Chondrocyte (in vitro differentiated cells): Measurements from ENCODE around the gene MCIDAS. TPM values are rescaled to one million over a fixed set of nuclear protein-coding genes. Genes with fewer than 3 reads are reported as not detected.
A peak's percentile ranks its signal among the peaks of the same experiment; 100 is the strongest.

Source experiments
- DNase-seq: peaks from one replicate; pipeline ENCODE4 v3.0.0; 2021; ENCODE audit warnings: mixed read lengths, low spot score
- H3K27ac Mint-ChIP-seq: one replicate; pipeline ENCODE4 v1.8.0; 2021; ENCODE audit warnings: mild to moderate bottlenecking, moderate library complexity, mixed read lengths; ENCODE audit not compliant: unreplicated experiment
- H3K27me3 Mint-ChIP-seq: 2 replicates; pipeline ENCODE4 v1.8.0; 2021; ENCODE audit warnings: low read depth, mixed read lengths
- H3K36me3 Mint-ChIP-seq: 2 replicates; pipeline ENCODE4 v1.8.0; 2021; ENCODE audit warnings: low read depth, mixed read lengths
- H3K4me1 Mint-ChIP-seq: 2 replicates; pipeline ENCODE4 v1.8.0; 2021; ENCODE audit warnings: low read depth, mild to moderate bottlenecking, mixed read lengths
- H3K4me3 Mint-ChIP-seq: one replicate; pipeline ENCODE4 v1.8.0; 2021; ENCODE audit warnings: mild to moderate bottlenecking, moderate library complexity, mixed read lengths; ENCODE audit not compliant: unreplicated experiment
- H3K9me3 Mint-ChIP-seq: 2 replicates; pipeline ENCODE4 v1.8.0; 2021; ENCODE audit warnings: low read depth, mixed read lengths
- CTCF ChIP-seq: fragments of 200-600 bp; sonication (generic); IDR thresholded peaks from 2 replicates; pipeline ENCODE4 v1.5.0; 2021; ENCODE audit warnings: antibody characterized with exemption, mild to moderate bottlenecking, moderate library complexity
- total RNA-seq: library from RNA; stranded (reverse); gene quantifications from 3 replicates; pipeline ENCODE4 v1.2.1, GENCODE V29; 2021

Gene MCIDAS
- total RNA-seq, 1 donor from 2014 or later: 0.15 TPM

- Mint-ChIP-seq H3K27me3 (peaks cover 68% of the 10 kb centered on the region), H3K4me3 (peak overlapping the region; percentile 89), H3K36me3 (peaks cover 2% of the 10 kb centered on the region), H3K9me3 (no peaks in the 10 kb centered on the region), H3K27ac (no peak overlapping the region), H3K4me1 (peaks cover 32% of the 10 kb centered on the region)
- no peak for TF ChIP-seq CTCF
- DNase-seq: no peak
Measured at GRCh38 chr5:55231919-55232270, 4.8 kb upstream of the MCIDAS start.

GRCh38 chr5:55231029-55231918, 4.2 kb upstream of the MCIDAS start:
- Mint-ChIP-seq H3K27ac (no peak overlapping the region), H3K9me3 (no peaks in the 10 kb centered on the region), H3K4me3 (peak overlapping the region; percentile 89), H3K27me3 (peaks cover 64% of the 10 kb centered on the region), H3K36me3 (peaks cover 2% of the 10 kb centered on the region), H3K4me1 (peaks cover 34% of the 10 kb centered on the region)
- DNase-seq: no peak
- TF ChIP-seq CTCF: peak; percentile 29

GRCh38 chr5:55230086-55230629, 3.0 kb upstream of the MCIDAS start:
- TF ChIP-seq CTCF: no peak
- peaks cover 34% of the 10 kb centered on the region for H3K4me1 Mint-ChIP-seq
- H3K9me3 Mint-ChIP-seq: no peaks in the 10 kb centered on the region
- H3K27me3 Mint-ChIP-seq: peaks cover 72% of the 10 kb centered on the region
- H3K36me3 Mint-ChIP-seq: peaks cover 2% of the 10 kb centered on the region
- no peak for DNase-seq
- no peak overlapping the region for H3K4me3 Mint-ChIP-seq
- H3K27ac Mint-ChIP-seq: no peak overlapping the region

GRCh38 chr5:55227664-55228430, 732 bp upstream of the MCIDAS start:
- no peak for DNase-seq
- peaks cover 30% of the 10 kb centered on the region for H3K4me1 Mint-ChIP-seq
- no peaks in the 10 kb centered on the region for H3K9me3 Mint-ChIP-seq
- no peak for TF ChIP-seq CTCF
- H3K36me3 Mint-ChIP-seq: peaks cover 2% of the 10 kb centered on the region
- H3K27me3 Mint-ChIP-seq: peaks cover 87% of the 10 kb centered on the region
- H3K4me3 Mint-ChIP-seq: peak overlapping the region; percentile 60
- H3K27ac Mint-ChIP-seq: no peak overlapping the region
